DOHH2 (cell line): ENCODE data around the gene CSRNP3.

Experiments used
- H3F3A ChIP-seq: fragments of 200-600 bp; sonication (generic), shearing (Covaris generic); 2 replicates; pipeline ENCODE4 v1.6.0; 2016; ENCODE audit warnings: antibody characterized with exemption, mild to moderate bottlenecking; ENCODE audit not compliant: control insufficient read depth, insufficient read depth
- H3K27ac ChIP-seq: fragments of 200-600 bp; sonication (generic); 2 replicates; pipeline ENCODE4 v1.5.1; 2014; ENCODE audit warnings: low read depth, mild to moderate bottlenecking, low read length, moderate library complexity
- H3K27me3 ChIP-seq: fragments of 200-600 bp; sonication (generic); 2 replicates; pipeline ENCODE4 v1.6.1; 2014; ENCODE audit warnings: mild to moderate bottlenecking, low read length, mixed read lengths; ENCODE audit not compliant: control insufficient read depth
- H3K36me3 ChIP-seq: fragments of 200-600 bp; sonication (generic); 2 replicates; pipeline ENCODE4 v1.6.1; 2014; ENCODE audit warnings: mild to moderate bottlenecking, low read length, moderate library complexity, mixed read lengths; ENCODE audit not compliant: control insufficient read depth
- H3K4me1 ChIP-seq: fragments of 200-600 bp; sonication (generic); 2 replicates; pipeline ENCODE4 v1.6.1; 2014; ENCODE audit warnings: mild to moderate bottlenecking, low read length, mixed read lengths; ENCODE audit not compliant: control insufficient read depth
- H3K4me2 ChIP-seq: fragments of 200-600 bp; sonication (generic); 2 replicates; pipeline ENCODE4 v1.6.0; 2014; ENCODE audit warnings: mild to moderate bottlenecking, low read length, moderate library complexity
- H3K4me3 ChIP-seq: fragments of 200-600 bp; sonication (generic); 2 replicates; pipeline ENCODE4 v1.5.1; 2014; ENCODE audit warnings: mild to moderate bottlenecking, low read length, mixed read lengths
- H3K79me2 ChIP-seq: fragments of 200-600 bp; sonication (generic); 2 replicates; pipeline ENCODE4 v1.6.1; 2014; ENCODE audit warnings: mild to moderate bottlenecking, low read length, mixed read lengths; ENCODE audit not compliant: control insufficient read depth
- H3K9me2 ChIP-seq: fragments of 200-600 bp; sonication (generic); replicated peaks from 2 replicates; pipeline ENCODE4 v1.6.1; 2014; ENCODE audit warnings: mild to moderate bottlenecking, low read length, mixed read lengths; ENCODE audit not compliant: control insufficient read depth
- H3K9me3 ChIP-seq: fragments of 200-600 bp; sonication (generic); 2 replicates; pipeline ENCODE4 v1.6.1; 2014; ENCODE audit warnings: antibody characterized with exemption, low read length, mixed read lengths; ENCODE audit not compliant: control insufficient read depth, insufficient read depth
- H4K20me1 ChIP-seq: fragments of 200-600 bp; sonication (generic); 2 replicates; pipeline ENCODE4 v1.6.0; 2014; ENCODE audit warnings: low read depth, mild to moderate bottlenecking, antibody characterized with exemption, low read length, moderate library complexity; ENCODE audit not compliant: control insufficient read depth, insufficient read depth
- CTCF ChIP-seq: fragments of 200-600 bp; sonication (generic); IDR thresholded peaks from one replicate; pipeline ENCODE4 v1.5.1; 2014; ENCODE audit warnings: antibody characterized with exemption, mild to moderate bottlenecking, low read depth, low read length; ENCODE audit not compliant: poor library complexity, severe bottlenecking
- EZH2phosphoT487 ChIP-seq: fragments of 200-600 bp; sonication (generic); IDR thresholded peaks from 2 replicates; pipeline ENCODE4 v1.6.1; 2017; ENCODE audit warnings: borderline replicate concordance, mild to moderate bottlenecking, antibody characterized with exemption, low read length, moderate library complexity, mixed read lengths

The CSRNP3 gene

GRCh38 chr2:165596788-165597187 lies 127.3 kb downstream of the CSRNP3 start:
- Histone ChIP-seq H3K27ac (no peak overlapping the region), H3K36me3 (peaks cover 3% of the 10 kb centered on the region; the same call in 1 of the 2 replicates), H3K4me3 (no peak overlapping the region), H3F3A (peaks cover 2% of the 10 kb centered on the region; the same call in 1 of the 2 replicates), H3K9me2 (no peaks in the 10 kb centered on the region), H3K27me3 (no peaks in the 10 kb centered on the region), H4K20me1 (no peaks in the 10 kb centered on the region), H3K4me1 (peaks cover 56% of the 10 kb centered on the region), H3K4me2 (no peak overlapping the region), H3K9me3 (peaks cover 11% of the 10 kb centered on the region; the same call in 1 of the 2 replicates), H3K79me2 (no peaks in the 10 kb centered on the region)
- TF ChIP-seq EZH2phosphoT487 = no peak
- TF ChIP-seq CTCF = no peak

- Histone ChIP-seq H3K4me2 (no peak overlapping the region), H3K4me3 (no peak overlapping the region), H4K20me1 (no peaks in the 10 kb centered on the region), H3K79me2 (no peaks in the 10 kb centered on the region), H3K4me1 (peaks cover 26% of the 10 kb centered on the region), H3K27me3 (no peaks in the 10 kb centered on the region), H3K9me2 (no peaks in the 10 kb centered on the region), H3F3A (no peaks in the 10 kb centered on the region; the same call in 1 of the 2 replicates), H3K36me3 (no peaks in the 10 kb centered on the region), H3K9me3 (no peaks in the 10 kb centered on the region), H3K27ac (no peak overlapping the region)
- no peak for TF ChIP-seq CTCF
- TF ChIP-seq EZH2phosphoT487 = no peak
These were observed 131.8 kb downstream of the CSRNP3 start for GRCh38 chr2:165601065-165601830.

GRCh38 chr2:165601928-165602521 lies 132.5 kb downstream of the CSRNP3 start:
- H3K9me2 ChIP-seq = no peaks in the 10 kb centered on the region
- no peaks in the 10 kb centered on the region for H3K9me3 ChIP-seq
- no peak overlapping the region for H3K4me3 ChIP-seq
- H3K79me2 ChIP-seq = no peaks in the 10 kb centered on the region
- no peaks in the 10 kb centered on the region for H4K20me1 ChIP-seq
- no peak overlapping the region for H3K4me2 ChIP-seq
- TF ChIP-seq CTCF (no peak), EZH2phosphoT487 (no peak)
- H3K4me1 ChIP-seq = peaks cover 24% of the 10 kb centered on the region
- H3K27ac ChIP-seq = no peak overlapping the region
- no peaks in the 10 kb centered on the region; the same call in 1 of the 2 replicates for H3F3A ChIP-seq
- no peaks in the 10 kb centered on the region for H3K36me3 ChIP-seq
- no peaks in the 10 kb centered on the region for H3K27me3 ChIP-seq
